Transverse colon (tissue), 4 donors: ENCODE results near the gene NME8. TPM values are rescaled to one million over a fixed set of nuclear protein-coding genes. Genes with fewer than 3 reads are reported as not detected.

Experiments
- DNase-seq: peaks from one replicate; pipeline ENCODE4 v3.0.0-alpha.2; 2019
- H3K27ac ChIP-seq, 4 donors: fragments of 200-600 bp; sonication (generic); 2 replicates each; pipeline ENCODE4 v1.5.1; 2016 to 2018; ENCODE audit warnings: inconsistent platforms in 4 of 4
- H3K27me3 ChIP-seq: fragments of 200-600 bp; sonication (generic); 2 replicates; pipeline ENCODE4 v1.5.1; 2017; ENCODE audit warnings: inconsistent platforms
- H3K36me3 ChIP-seq, 4 donors: fragments of 200-600 bp; sonication (generic); 2 replicates each; pipeline ENCODE4 v1.5.1; 2017 to 2019; ENCODE audit warnings: inconsistent platforms in 4 of 4
- H3K4me1 ChIP-seq, 4 donors: fragments of 200-600 bp; sonication (generic); 2 replicates each; pipeline ENCODE4 v1.5.1; 2017 to 2020; ENCODE audit warnings: inconsistent platforms in 4 of 4
- H3K4me3 ChIP-seq, 4 donors: fragments of 200-600 bp; sonication (generic); 1 replicate in 1 of 4; 2 replicates in 3 of 4; pipeline versions ENCODE4 v1.5.1 to v1.6.1; 2017 to 2019; ENCODE audit warnings: inconsistent platforms in 4 of 4
- H3K9me3 ChIP-seq, 2 donors: fragments of 200-600 bp; sonication (generic); 2 replicates each; pipeline ENCODE4 v1.5.1; 2017 to 2019; ENCODE audit warnings: inconsistent platforms in 2 of 2
- EP300 ChIP-seq: sonication (generic); formaldehyde crosslinking; IDR thresholded peaks from one replicate; pipeline ENCODE4 v1.6.1; 2017; ENCODE audit warnings: antibody characterized with exemption, low read depth
- POLR2A ChIP-seq: fragments of 450-650 bp; IDR thresholded peaks from one replicate; pipeline ENCODE4 v1.6.1; 2016; ENCODE audit warnings: antibody characterized with exemption, mild to moderate bottlenecking, moderate library complexity
- POLR2AphosphoS5 ChIP-seq, 3 donors: sonication (generic); formaldehyde crosslinking; IDR thresholded peaks; one replicate each; pipeline ENCODE4 v1.6.1; 2016; ENCODE audit warnings: antibody characterized with exemption in 3 of 3
- WGBS, 2 donors: methylation state at CpG; one replicate each; pipeline ENCODE4 v1.1.5; 2018; ENCODE audit warnings: low coverage in 1 of 2; 5-methylcytosine and 5-hydroxymethylcytosine counted together
- in situ Hi-C, 4 donors: fragments of 200-750 bp; cut with MboI; loops; one replicate each; pipeline versions ENCODE4 v1.15.0 to v1.15.1; 2017; ENCODE audit warnings: low sequenced_read_pairs in 3 of 4, low pct_ligation_motif_present in 1 of 4, low pct_unique_long_range_greater_than_20kb in 1 of 4
- intact Hi-C: fragments of 100-400 bp; cut with DNase I; formaldehyde crosslinking; loops from one replicate; pipeline ENCODE4 v1.15.1; 2023; ENCODE audit warnings: low total_unique reads
- total RNA-seq, 4 donors: library from RNA; depleted of rRNA; stranded (reverse); fragments of >200 nt; gene quantifications; one replicate each; pipeline ENCODE4 v1.1.0, GENCODE V29; 2016
- TF ChIP-seq, protein P1 (sequence below), 5 experiments: fragments of 200-600 bp in 3 of 5; fragments of 450-650 bp in 2 of 5; sonication (generic) in 3 of 5; IDR thresholded peaks; 1 replicate in 2 of 5; 2 replicates in 3 of 5; pipeline ENCODE4 v1.5.1; 2016 to 2017; ENCODE audit warnings: antibody characterized with exemption in 5 of 5, inconsistent platforms in 3 of 5, mild to moderate bottlenecking in 2 of 5, moderate library complexity in 1 of 5

Gene NME8
- total RNA-seq, 4 donors from 2014 or later = not detected

DNA sequence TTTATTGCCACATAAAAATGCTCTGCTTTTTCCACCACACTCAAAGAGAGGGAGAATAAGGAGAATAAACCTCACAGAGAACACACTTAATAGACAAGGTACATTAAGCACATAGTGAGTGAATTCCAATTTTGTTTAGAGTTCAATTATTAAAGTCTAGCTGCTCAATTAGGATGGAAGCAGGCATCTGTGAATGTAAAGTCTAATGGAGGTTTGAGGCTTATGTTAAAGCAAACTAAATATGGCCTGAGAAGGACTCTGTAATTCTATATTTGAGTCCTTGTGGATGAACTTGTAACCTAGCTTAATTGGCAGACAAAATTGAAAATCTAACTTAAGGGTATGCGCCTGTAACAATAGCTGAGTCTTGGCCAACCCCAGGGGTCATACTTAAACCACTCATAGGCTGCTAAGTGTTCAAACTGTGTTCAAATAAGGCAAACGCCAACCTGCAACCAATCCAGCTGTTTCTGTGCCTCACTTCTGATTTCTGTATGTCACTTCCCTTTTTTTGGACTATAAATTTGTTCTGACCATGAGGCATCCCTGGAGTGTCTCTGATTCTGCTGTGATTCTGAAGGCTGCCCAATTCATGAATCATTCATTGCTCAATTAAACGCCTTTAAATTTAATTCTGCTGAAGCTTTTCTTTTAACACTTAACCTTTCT is 31.3 kb upstream of the NME8 start:
- no peak overlapping the region for H3K4me3 ChIP-seq
- intact Hi-C loops (no loop called here), in situ Hi-C loops (no loop called here)
- 65 to 73% methylated on average over 3 of the region's 3 CpGs for WGBS, 2 donors
- no peaks in the 10 kb centered on the region for H3K27me3 ChIP-seq
- H3K27ac ChIP-seq = no peak overlapping the region
- H3K9me3 ChIP-seq = no peaks in the 10 kb centered on the region
- TF ChIP-seq POLR2AphosphoS5 (IDR thresholded peaks at IDR 0.05) = no peak
- H3K36me3 ChIP-seq = no peaks in the 10 kb centered on the region
- no peaks in the 10 kb centered on the region for H3K4me1 ChIP-seq
- DNase-seq = no peak

DNA sequence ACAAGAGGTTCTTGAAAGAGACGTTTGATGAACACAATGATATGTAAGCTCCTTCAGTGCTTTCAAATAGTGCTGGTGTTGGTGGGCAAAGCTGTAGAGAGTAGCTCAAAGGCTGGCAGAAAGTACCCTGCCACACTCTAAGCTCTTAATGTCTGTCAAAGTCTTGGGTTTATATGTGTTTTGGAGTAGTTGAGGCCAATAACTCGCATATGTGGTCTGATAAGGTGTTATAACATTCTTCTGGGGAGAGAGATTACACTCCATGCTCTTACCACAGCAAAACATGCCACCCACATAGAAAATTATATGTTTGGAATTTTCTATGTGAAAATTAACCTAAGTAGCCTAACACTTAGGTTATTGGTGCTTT is 30.8 kb upstream of the NME8 start:
- TF ChIP-seq POLR2A = no peak
- TF ChIP-seq POLR2AphosphoS5 (IDR thresholded peaks at IDR 0.05) = no peak
- TF ChIP-seq, protein P1, sequence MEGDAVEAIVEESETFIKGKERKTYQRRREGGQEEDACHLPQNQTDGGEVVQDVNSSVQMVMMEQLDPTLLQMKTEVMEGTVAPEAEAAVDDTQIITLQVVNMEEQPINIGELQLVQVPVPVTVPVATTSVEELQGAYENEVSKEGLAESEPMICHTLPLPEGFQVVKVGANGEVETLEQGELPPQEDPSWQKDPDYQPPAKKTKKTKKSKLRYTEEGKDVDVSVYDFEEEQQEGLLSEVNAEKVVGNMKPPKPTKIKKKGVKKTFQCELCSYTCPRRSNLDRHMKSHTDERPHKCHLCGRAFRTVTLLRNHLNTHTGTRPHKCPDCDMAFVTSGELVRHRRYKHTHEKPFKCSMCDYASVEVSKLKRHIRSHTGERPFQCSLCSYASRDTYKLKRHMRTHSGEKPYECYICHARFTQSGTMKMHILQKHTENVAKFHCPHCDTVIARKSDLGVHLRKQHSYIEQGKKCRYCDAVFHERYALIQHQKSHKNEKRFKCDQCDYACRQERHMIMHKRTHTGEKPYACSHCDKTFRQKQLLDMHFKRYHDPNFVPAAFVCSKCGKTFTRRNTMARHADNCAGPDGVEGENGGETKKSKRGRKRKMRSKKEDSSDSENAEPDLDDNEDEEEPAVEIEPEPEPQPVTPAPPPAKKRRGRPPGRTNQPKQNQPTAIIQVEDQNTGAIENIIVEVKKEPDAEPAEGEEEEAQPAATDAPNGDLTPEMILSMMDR (IDR thresholded peaks at IDR 0.05) = no peak
- TF ChIP-seq EP300 = no peak
- in situ Hi-C loops = no loop called here
- Histone ChIP-seq H3K4me1 (no peaks in the 10 kb centered on the region), H3K36me3 (no peaks in the 10 kb centered on the region), H3K27me3 (no peaks in the 10 kb centered on the region), H3K27ac (no peak overlapping the region), H3K4me3 (no peak overlapping the region), H3K9me3 (no peaks in the 10 kb centered on the region)
- WGBS, 2 donors = 61 to 65% methylated on average over 2 of the region's 2 CpGs
- intact Hi-C loops = no loop called here
- no peak for DNase-seq

DNA sequence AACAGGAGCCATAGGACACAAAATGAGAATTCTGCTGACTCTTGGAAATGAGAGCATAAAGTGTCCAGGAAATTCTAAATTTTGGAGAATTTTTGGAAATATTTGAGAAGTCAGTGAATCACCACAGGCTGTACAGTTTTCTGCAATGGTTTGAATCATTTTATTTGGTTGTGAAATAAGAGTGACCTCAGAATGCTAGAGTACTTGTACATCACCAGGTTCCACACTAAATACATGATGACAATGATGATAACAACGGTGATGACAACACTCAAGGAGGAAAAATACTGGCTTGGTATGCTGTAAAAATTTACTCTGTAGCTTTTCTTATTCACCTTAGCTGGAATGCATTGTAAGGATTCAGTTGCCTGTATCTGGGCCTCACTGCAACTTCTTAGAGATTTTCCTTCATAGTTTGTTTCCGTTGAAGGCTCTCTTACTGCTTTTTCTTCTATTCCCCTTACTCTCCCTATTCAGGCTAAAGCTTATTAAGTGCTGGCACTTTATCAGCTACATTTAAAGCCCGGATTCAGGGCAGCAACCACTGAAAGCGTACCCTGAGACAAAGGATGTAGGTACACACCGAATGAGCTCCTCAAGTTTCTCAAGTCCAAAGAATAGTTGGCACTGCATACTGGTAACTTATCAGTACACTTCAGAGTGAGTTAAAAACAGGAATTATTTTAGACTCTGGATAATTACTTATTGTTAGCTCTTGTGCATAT is 30.2 kb upstream of the NME8 start:
- Histone ChIP-seq H3K4me3 (no peak overlapping the region), H3K9me3 (no peaks in the 10 kb centered on the region), H3K27ac (no peak overlapping the region), H3K27me3 (no peaks in the 10 kb centered on the region), H3K36me3 (no peaks in the 10 kb centered on the region), H3K4me1 (no peaks in the 10 kb centered on the region)
- intact Hi-C loops (no loop called here), in situ Hi-C loops (no loop called here)
- no peak for DNase-seq
- WGBS, 2 donors = 83 to 87% methylated on average over 4 to 5 of the region's 5 CpGs
- no peak for TF ChIP-seq POLR2AphosphoS5 (IDR thresholded peaks at IDR 0.05)
- no peak for TF ChIP-seq POLR2A
- TF ChIP-seq, protein P1 (IDR thresholded peaks at IDR 0.05) = no peak
- TF ChIP-seq EP300 = no peak

DNA sequence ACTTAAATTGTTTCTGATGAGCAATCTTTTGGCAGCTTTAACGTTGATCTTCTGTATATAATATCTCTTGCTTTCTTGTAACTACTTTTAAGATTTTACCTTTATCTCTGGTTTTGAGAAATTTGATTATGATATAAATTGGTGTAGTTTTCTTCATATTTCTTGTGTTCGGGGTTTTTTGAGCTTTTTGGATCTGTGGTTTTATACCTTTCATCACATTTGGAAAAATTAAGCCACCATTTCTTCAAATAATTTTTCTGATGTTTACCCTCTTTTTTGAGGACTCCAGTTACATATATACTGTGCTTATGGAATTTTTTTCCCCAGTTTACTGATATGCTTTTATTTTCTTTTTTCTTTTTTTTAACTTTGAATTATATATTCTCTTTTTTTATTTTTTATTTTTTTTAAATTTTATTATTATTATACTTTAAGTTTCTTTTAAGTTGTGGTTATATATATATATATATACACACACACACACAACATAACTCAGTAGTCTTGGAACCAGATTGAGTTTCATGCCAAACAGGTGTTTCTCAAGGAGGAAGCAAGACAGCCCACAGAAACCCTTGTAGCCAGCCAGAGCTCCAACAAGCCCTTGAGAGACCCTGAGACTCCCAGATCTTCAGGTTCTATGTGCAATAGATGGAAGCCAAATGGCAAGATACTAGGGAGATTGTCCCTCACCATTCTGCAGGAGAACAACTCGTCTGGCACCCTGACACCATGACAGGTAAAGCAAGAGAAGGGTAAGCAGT is 27.5 kb upstream of the NME8 start:
- in situ Hi-C loops (no loop called here), intact Hi-C loops (no loop called here)
- no peak overlapping the region for H3K4me3 ChIP-seq
- no peak for TF ChIP-seq POLR2A
- TF ChIP-seq, protein P1 (IDR thresholded peaks at IDR 0.05) = no peak
- TF ChIP-seq POLR2AphosphoS5 (IDR thresholded peaks at IDR 0.05) = no peak
- TF ChIP-seq EP300 = no peak
- H3K9me3 ChIP-seq = no peaks in the 10 kb centered on the region
- H3K27me3 ChIP-seq = no peaks in the 10 kb centered on the region
- WGBS, 2 donors = 73 to 81% methylated on average over 3 of the region's 3 CpGs
- DNase-seq = no peak
- H3K4me1 ChIP-seq = no peaks in the 10 kb centered on the region
- no peaks in the 10 kb centered on the region for H3K36me3 ChIP-seq
- no peak overlapping the region for H3K27ac ChIP-seq
